ENCODE measurements around the gene RAB28.
"Not testable (repeated sequence)": the region's sequence is repeated elsewhere in the genome, so short reads cannot be mapped to it uniquely, and the experiment has no call there.

Gene RAB28

GRCh38 chr4:13396161-13396560 is 88.0 kb downstream of the RAB28 start:
- no peak for TF ChIP-seq CTCF (IDR thresholded peaks at IDR 0.05; ENCODE audit: borderline replicate concordance, control extremely low read depth, extremely low read depth, insufficient read depth, missing control alignments)
- DNase-seq (ENCODE audit: low spot score), result no peak
- in situ Hi-C loops (cut with MboI; ENCODE audit: low sequenced_read_pairs, unreplicated experiment), result no loop called here

- in situ Hi-C loops (cut with MboI; ENCODE audit: low sequenced_read_pairs, unreplicated experiment); DNase-seq (ENCODE audit: low spot score): not testable (repeated sequence)
These were observed 94.2 kb downstream of the RAB28 start for GRCh38 chr4:13389901-13390300.

- in situ Hi-C loops (cut with MboI; ENCODE audit: low sequenced_read_pairs, unreplicated experiment), result no loop called here
- no peak for DNase-seq (ENCODE audit: low spot score)
- TF ChIP-seq CTCF (IDR thresholded peaks at IDR 0.05; ENCODE audit: borderline replicate concordance, control extremely low read depth, extremely low read depth, insufficient read depth, missing control alignments), result no peak
These were observed 97.6 kb downstream of the RAB28 start for GRCh38 chr4:13386405-13387107.

- no peak for DNase-seq (ENCODE audit: low spot score)
- in situ Hi-C loops (cut with MboI; ENCODE audit: low sequenced_read_pairs, unreplicated experiment), result no loop called here
- TF ChIP-seq CTCF (IDR thresholded peaks at IDR 0.05; ENCODE audit: borderline replicate concordance, control extremely low read depth, extremely low read depth, insufficient read depth, missing control alignments), result no peak
These were observed 100.1 kb downstream of the RAB28 start for GRCh38 chr4:13384055-13384454.

- in situ Hi-C loops (cut with MboI; ENCODE audit: low sequenced_read_pairs, unreplicated experiment), result no loop called here
- no peak for DNase-seq (ENCODE audit: low spot score)
- no peak for TF ChIP-seq CTCF (IDR thresholded peaks at IDR 0.05; ENCODE audit: borderline replicate concordance, control extremely low read depth, extremely low read depth, insufficient read depth, missing control alignments)
These were observed 105.0 kb downstream of the RAB28 start for GRCh38 chr4:13378973-13379759.

- TF ChIP-seq CTCF (IDR thresholded peaks at IDR 0.05; ENCODE audit: borderline replicate concordance, control extremely low read depth, extremely low read depth, insufficient read depth, missing control alignments), result no peak
- no peak for DNase-seq (ENCODE audit: low spot score)
- in situ Hi-C loops (cut with MboI; ENCODE audit: low sequenced_read_pairs, unreplicated experiment), result no loop called here
These were observed 113.1 kb downstream of the RAB28 start for GRCh38 chr4:13371048-13371447.

GRCh38 chr4:13368217-13368616 is 115.9 kb downstream of the RAB28 start:
- TF ChIP-seq CTCF (IDR thresholded peaks at IDR 0.05; ENCODE audit: borderline replicate concordance, control extremely low read depth, extremely low read depth, insufficient read depth, missing control alignments), result no peak
- no peak for DNase-seq (ENCODE audit: low spot score)
- in situ Hi-C loops (cut with MboI; ENCODE audit: low sequenced_read_pairs, unreplicated experiment), result no loop called here
